Activated CD8-positive, alpha-beta T cell treated with anti-CD3 and anti-CD28 coated beads for 36 hours (primary cell): ENCODE measurements around the gene ARL2BP. TPM values are rescaled to one million over a fixed set of nuclear protein-coding genes. Genes with fewer than 3 reads are reported as not detected.

Experiments used
- ATAC-seq: fragments of 200-7000 bp; cut with Tn5 transposase; one replicate; pipeline ENCODE4 v1.10.0; 2021; ENCODE audit warnings: mild to moderate bottlenecking, moderate library complexity
- CTCF ChIA-PET: fragments of 350-600 bp; sonication (Branson Sonifier 250); formaldehyde crosslinking; loops from one replicate; lab custom pipeline; 2021; ENCODE audit warnings: antibody characterized with exemption; lab: Charles Lee
- POLR2A ChIA-PET: fragments of 350-600 bp; sonication (Branson Sonifier 250); formaldehyde crosslinking; loops from one replicate; lab custom pipeline; 2021; ENCODE audit warnings: antibody characterized with exemption; lab: Charles Lee
- DNase-seq: peaks from one replicate; pipeline ENCODE4 v3.0.0-alpha.2; 2020
- H3K27ac Mint-ChIP-seq: one replicate; pipeline ENCODE4 v1.8.0; 2021; ENCODE audit warnings: mild to moderate bottlenecking, mixed read lengths
- H3K27me3 Mint-ChIP-seq: one replicate; pipeline ENCODE4 v1.8.0; 2021; ENCODE audit warnings: mixed read lengths
- H3K36me3 Mint-ChIP-seq: one replicate; pipeline ENCODE4 v1.8.0; 2021; ENCODE audit warnings: low read depth, mixed read lengths
- H3K4me1 Mint-ChIP-seq: one replicate; pipeline ENCODE4 v1.8.0; 2021; ENCODE audit warnings: low read depth, mixed read lengths
- H3K4me3 Mint-ChIP-seq: one replicate; pipeline ENCODE4 v1.8.0; 2021; ENCODE audit warnings: mild to moderate bottlenecking, moderate library complexity, mixed read lengths
- H3K9me3 Mint-ChIP-seq: one replicate; pipeline ENCODE4 v1.8.0; 2021; ENCODE audit warnings: mixed read lengths
- CTCF ChIP-seq: fragments of 200-600 bp; IDR thresholded peaks from one replicate; pipeline ENCODE4 v1.8.0; 2022; ENCODE audit warnings: antibody characterized with exemption, mild to moderate bottlenecking
- intact Hi-C: fragments of 100-400 bp; cut with micrococcal nuclease; formaldehyde crosslinking; loops from one replicate; pipeline ENCODE4 v1.10.0; 2022
- total RNA-seq, 2 experiments: library from RNA; stranded (reverse); gene quantifications; one replicate each; pipeline ENCODE4 v1.2.3, GENCODE V29; 2021

ARL2BP gene
- total RNA-seq, 2 experiments from 2014 or later, result 9.4 to 11.0 TPM

- Mint-ChIP-seq H3K9me3 (no peaks in the 10 kb centered on the region), H3K27ac (no peak overlapping the region), H3K4me1 (peaks cover 19% of the 10 kb centered on the region), H3K27me3 (no peaks in the 10 kb centered on the region), H3K36me3 (peaks cover 12% of the 10 kb centered on the region), H3K4me3 (no peak overlapping the region)
- CTCF ChIA-PET, result interaction anchor here (1.2 kb wide), 1 partner anchor 26 kb away, joined by 3 read pairs; no protein-coding TSS in a partner anchor
- DNase-seq (no peak), ATAC-seq (no peak)
- intact Hi-C loops, result no loop called here
- TF ChIP-seq CTCF, result no peak
- POLR2A ChIA-PET, result interaction anchor here (1.0 kb wide), 1 partner anchor 15 kb away, joined by 6 read pairs; no protein-coding TSS in a partner anchor
Observed at GRCh38 chr16:57240851-57241250, 4.2 kb upstream of the ARL2BP start.

- POLR2A ChIA-PET, result no interaction called here
- peaks cover 5% of the 10 kb centered on the region for H3K36me3 Mint-ChIP-seq
- H3K27ac Mint-ChIP-seq, result no peak overlapping the region
- ATAC-seq (no peak), DNase-seq (no peak)
- no peak overlapping the region for H3K4me3 Mint-ChIP-seq
- no peaks in the 10 kb centered on the region for H3K27me3 Mint-ChIP-seq
- no peaks in the 10 kb centered on the region for H3K9me3 Mint-ChIP-seq
- intact Hi-C loops, result no loop called here
- H3K4me1 Mint-ChIP-seq, result peaks cover 24% of the 10 kb centered on the region
- TF ChIP-seq CTCF, result no peak
- CTCF ChIA-PET, result interaction anchor here (0.8 to 1.7 kb wide), 3 partner anchors 19 to 159 kb away, joined by 3 to 4 read pairs (median 4); partner anchors contain the start of genes PSME3IP1 and RSPRY1
Observed at GRCh38 chr16:57242650-57243049, 2.4 kb upstream of the ARL2BP start.

- H3K4me3 Mint-ChIP-seq, result peak overlapping the region; percentile 87
- ChIA-PET POLR2A (no interaction called here), CTCF (interaction anchor here (1.2 kb wide), 1 partner anchor 17 kb away, joined by 3 read pairs; no protein-coding TSS in a partner anchor)
- peak overlapping the region; percentile 92 for H3K27ac Mint-ChIP-seq
- TF ChIP-seq CTCF, result no peak
- peaks cover 3% of the 10 kb centered on the region for H3K36me3 Mint-ChIP-seq
- H3K4me1 Mint-ChIP-seq, result peaks cover 17% of the 10 kb centered on the region
- no peaks in the 10 kb centered on the region for H3K9me3 Mint-ChIP-seq
- DNase-seq (no peak), ATAC-seq (no peak)
- no peaks in the 10 kb centered on the region for H3K27me3 Mint-ChIP-seq
- intact Hi-C loops, result no loop called here
Observed at GRCh38 chr16:57244463-57244766, 644 bp upstream of the ARL2BP start.

- ATAC-seq (peak; percentile 8), DNase-seq (peak; percentile 43)
- Mint-ChIP-seq H3K9me3 (no peaks in the 10 kb centered on the region), H3K4me3 (peak overlapping the region; percentile 87), H3K27ac (no peak overlapping the region), H3K36me3 (peaks cover 7% of the 10 kb centered on the region), H3K4me1 (peaks cover 17% of the 10 kb centered on the region), H3K27me3 (no peaks in the 10 kb centered on the region)
- POLR2A ChIA-PET, result interaction anchor here (0.8 to 1.5 kb wide), 9 partner anchors 11 to 280 kb away, joined by 3 to 5 read pairs (median 4); no protein-coding TSS in a partner anchor
- no peak for TF ChIP-seq CTCF
- CTCF ChIA-PET, result interaction anchor here (0.9 to 1.6 kb wide), 5 partner anchors 40 to 173 kb away, joined by 3 to 6 read pairs (median 3); no protein-coding TSS in a partner anchor
- intact Hi-C loops, result no loop called here
Observed at GRCh38 chr16:57245472-57246113, 534 bp downstream of the ARL2BP start.

- intact Hi-C loops, result no loop called here
- no peak overlapping the region for H3K27ac Mint-ChIP-seq
- TF ChIP-seq CTCF, result no peak
Observed at GRCh38 chr16:57251352-57251751, 6.3 kb downstream of the ARL2BP start.

More at GRCh38 chr16:57251352-57251751, 6.3 kb downstream of the ARL2BP start:
- Mint-ChIP-seq H3K4me1 (no peaks in the 10 kb centered on the region), H3K27me3 (no peaks in the 10 kb centered on the region), H3K36me3 (peaks cover 20% of the 10 kb centered on the region), H3K9me3 (no peaks in the 10 kb centered on the region), H3K4me3 (no peak overlapping the region)
- ATAC-seq (no peak), DNase-seq (no peak)
- ChIA-PET CTCF (interaction anchor here (1.0 kb wide), 1 partner anchor 166 kb away, joined by 3 read pairs; no protein-coding TSS in a partner anchor), POLR2A (interaction anchor here (0.6 to 1.4 kb wide), 2 partner anchors 15 to 245 kb away, joined by 3 to 4 read pairs; no protein-coding TSS in a partner anchor)
